Measurements from ENCODE around the gene THNSL1. TPM values are rescaled to one million over a fixed set of nuclear protein-coding genes. Genes with fewer than 3 reads are reported as not detected.
"Not testable (repeated sequence)": the region's sequence is repeated elsewhere in the genome, so short reads cannot be mapped to it uniquely, and the experiment has no call there.

The THNSL1 gene
- total RNA-seq, 1 experiment from 2014 or later: 5.5 TPM

DNA sequence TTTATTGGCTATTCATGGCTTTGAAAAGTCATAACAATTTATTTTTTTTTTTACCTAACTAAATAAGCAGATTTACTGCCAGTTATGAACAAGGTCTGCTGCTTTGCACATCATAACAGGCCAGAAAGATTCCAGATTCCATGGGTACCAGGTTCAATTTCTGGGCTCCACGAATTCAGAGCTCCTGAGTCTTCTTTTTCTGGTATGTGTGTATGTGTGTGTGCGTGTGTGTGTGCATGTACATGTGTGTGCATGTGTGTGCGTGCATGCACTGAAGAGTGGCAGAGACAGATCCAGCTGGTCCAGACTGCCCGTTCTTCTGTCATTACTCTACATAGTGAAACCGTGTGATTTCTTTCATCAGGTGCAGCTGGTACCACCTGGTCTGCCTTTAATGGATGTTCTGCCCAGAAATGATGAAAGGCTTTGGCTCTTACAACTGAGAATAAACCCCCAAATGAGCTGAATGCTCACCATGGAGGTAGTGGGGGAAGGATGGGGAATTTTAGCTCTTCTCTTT lies 49.4 kb upstream of the THNSL1 start:
- ChIA-PET POLR2A (no interaction called here), CTCF (no interaction called here)
- TF ChIP-seq, protein P1, sequence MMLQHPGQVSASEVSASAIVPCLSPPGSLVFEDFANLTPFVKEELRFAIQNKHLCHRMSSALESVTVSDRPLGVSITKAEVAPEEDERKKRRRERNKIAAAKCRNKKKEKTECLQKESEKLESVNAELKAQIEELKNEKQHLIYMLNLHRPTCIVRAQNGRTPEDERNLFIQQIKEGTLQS (CRISPR knock-in tag; conservative IDR thresholded peaks at IDR 0.05): no peak
- TF ChIP-seq ZBTB21 (CRISPR knock-in tag; IDR thresholded peaks at IDR 0.05; ENCODE audit: borderline replicate concordance) (no peak), EMX1 (CRISPR knock-in tag; IDR thresholded peaks at IDR 0.05) (no peak), IRF2 (CRISPR knock-in tag; IDR thresholded peaks at IDR 0.05; ENCODE audit: borderline replicate concordance, low read depth) (no peak)
- no peak for ATAC-seq
- no peaks in the 10 kb centered on the region for H3K9me3 Mint-ChIP-seq
- no peak overlapping the region for H3K27ac Mint-ChIP-seq
- H3K4me1 Mint-ChIP-seq: no peaks in the 10 kb centered on the region
- no peaks in the 10 kb centered on the region for H3K27me3 Mint-ChIP-seq (ENCODE audit: low read depth)
- no peak for DNase-seq (ENCODE audit: low spot score)
- no peak overlapping the region for H3K4me3 Mint-ChIP-seq
- no peaks in the 10 kb centered on the region for H3K36me3 Mint-ChIP-seq

DNA sequence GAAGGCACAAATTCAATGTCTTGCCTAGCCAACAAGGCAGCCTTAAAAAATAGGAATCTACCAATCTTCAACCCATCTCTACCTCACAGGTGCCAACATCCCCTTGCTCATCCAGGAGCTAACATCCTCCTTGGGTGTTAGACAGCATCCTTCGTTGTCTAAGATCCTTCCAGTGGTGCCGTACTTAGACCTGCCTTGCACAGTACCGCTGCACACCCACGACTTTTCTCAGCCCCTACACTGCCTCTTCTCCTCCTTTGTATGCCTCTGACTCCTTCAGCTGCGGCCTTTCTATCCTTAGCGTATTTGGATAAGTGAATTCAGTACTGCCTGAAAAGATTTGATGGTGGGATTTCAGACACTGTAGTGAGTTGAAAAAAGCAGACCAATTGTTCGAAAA lies 48.1 kb upstream of the THNSL1 start:
- H3K4me1 Mint-ChIP-seq: no peaks in the 10 kb centered on the region
- TF ChIP-seq ZNF532 (CRISPR knock-in tag; IDR thresholded peaks at IDR 0.05; ENCODE audit: borderline replicate concordance) (no peak), RORB (CRISPR knock-in tag; IDR thresholded peaks at IDR 0.05) (no peak), ELF4 (CRISPR knock-in tag; IDR thresholded peaks at IDR 0.05; ENCODE audit: low read depth) (no peak), HMGA2 (CRISPR knock-in tag; IDR thresholded peaks at IDR 0.05) (no peak), JAZF1 (CRISPR knock-in tag; IDR thresholded peaks at IDR 0.05) (no peak), ZNF219 (CRISPR knock-in tag; IDR thresholded peaks at IDR 0.05; ENCODE audit: borderline replicate concordance) (no peak), SP1 (CRISPR knock-in tag; conservative IDR thresholded peaks at IDR 0.05) (no peak), E2F1 (CRISPR knock-in tag; IDR thresholded peaks at IDR 0.05) (no peak), ZNF671 (CRISPR knock-in tag; IDR thresholded peaks at IDR 0.05) (no peak), MYBL2 (CRISPR knock-in tag; IDR thresholded peaks at IDR 0.05) (no peak), ZNF263 (CRISPR knock-in tag; IDR thresholded peaks at IDR 0.05; ENCODE audit: low read depth) (no peak), NFYB (CRISPR knock-in tag; conservative IDR thresholded peaks at IDR 0.05; ENCODE audit: low read depth) (no peak), ZNF138 (CRISPR knock-in tag; conservative IDR thresholded peaks at IDR 0.05) (no peak), HMGXB4 (CRISPR knock-in tag; IDR thresholded peaks at IDR 0.05) (no peak), IRF1 (CRISPR knock-in tag; IDR thresholded peaks at IDR 0.05) (no peak), GRHL2 (CRISPR knock-in tag; IDR thresholded peaks at IDR 0.05; ENCODE audit: insufficient replicate concordance, severe bottlenecking) (no peak), ESRRA (CRISPR knock-in tag; IDR thresholded peaks at IDR 0.05; ENCODE audit: borderline replicate concordance) (no peak)
- TF ChIP-seq, protein P2, sequence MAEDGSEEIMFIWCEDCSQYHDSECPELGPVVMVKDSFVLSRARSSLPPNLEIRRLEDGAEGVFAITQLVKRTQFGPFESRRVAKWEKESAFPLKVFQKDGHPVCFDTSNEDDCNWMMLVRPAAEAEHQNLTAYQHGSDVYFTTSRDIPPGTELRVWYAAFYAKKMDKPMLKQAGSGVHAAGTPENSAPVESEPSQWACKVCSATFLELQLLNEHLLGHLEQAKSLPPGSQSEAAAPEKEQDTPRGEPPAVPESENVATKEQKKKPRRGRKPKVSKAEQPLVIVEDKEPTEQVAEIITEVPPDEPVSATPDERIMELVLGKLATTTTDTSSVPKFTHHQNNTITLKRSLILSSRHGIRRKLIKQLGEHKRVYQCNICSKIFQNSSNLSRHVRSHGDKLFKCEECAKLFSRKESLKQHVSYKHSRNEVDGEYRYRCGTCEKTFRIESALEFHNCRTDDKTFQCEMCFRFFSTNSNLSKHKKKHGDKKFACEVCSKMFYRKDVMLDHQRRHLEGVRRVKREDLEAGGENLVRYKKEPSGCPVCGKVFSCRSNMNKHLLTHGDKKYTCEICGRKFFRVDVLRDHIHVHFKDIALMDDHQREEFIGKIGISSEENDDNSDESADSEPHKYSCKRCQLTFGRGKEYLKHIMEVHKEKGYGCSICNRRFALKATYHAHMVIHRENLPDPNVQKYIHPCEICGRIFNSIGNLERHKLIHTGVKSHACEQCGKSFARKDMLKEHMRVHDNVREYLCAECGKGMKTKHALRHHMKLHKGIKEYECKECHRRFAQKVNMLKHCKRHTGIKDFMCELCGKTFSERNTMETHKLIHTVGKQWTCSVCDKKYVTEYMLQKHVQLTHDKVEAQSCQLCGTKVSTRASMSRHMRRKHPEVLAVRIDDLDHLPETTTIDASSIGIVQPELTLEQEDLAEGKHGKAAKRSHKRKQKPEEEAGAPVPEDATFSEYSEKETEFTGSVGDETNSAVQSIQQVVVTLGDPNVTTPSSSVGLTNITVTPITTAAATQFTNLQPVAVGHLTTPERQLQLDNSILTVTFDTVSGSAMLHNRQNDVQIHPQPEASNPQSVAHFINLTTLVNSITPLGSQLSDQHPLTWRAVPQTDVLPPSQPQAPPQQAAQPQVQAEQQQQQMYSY (CRISPR knock-in tag; IDR thresholded peaks at IDR 0.05): no peak
- ChIA-PET POLR2A (no interaction called here), CTCF (interaction anchor here (0.6 kb wide), 1 partner anchor 47 kb away, joined by 3 read pairs; no protein-coding TSS in a partner anchor)
- ATAC-seq: no peak
- no peaks in the 10 kb centered on the region for H3K36me3 Mint-ChIP-seq
- no peak overlapping the region for H3K4me3 Mint-ChIP-seq
- no peak for DNase-seq (ENCODE audit: low spot score)
- H3K27ac Mint-ChIP-seq: no peak overlapping the region
- H3K27me3 Mint-ChIP-seq (ENCODE audit: low read depth): no peaks in the 10 kb centered on the region
- H3K9me3 Mint-ChIP-seq: no peaks in the 10 kb centered on the region

DNA sequence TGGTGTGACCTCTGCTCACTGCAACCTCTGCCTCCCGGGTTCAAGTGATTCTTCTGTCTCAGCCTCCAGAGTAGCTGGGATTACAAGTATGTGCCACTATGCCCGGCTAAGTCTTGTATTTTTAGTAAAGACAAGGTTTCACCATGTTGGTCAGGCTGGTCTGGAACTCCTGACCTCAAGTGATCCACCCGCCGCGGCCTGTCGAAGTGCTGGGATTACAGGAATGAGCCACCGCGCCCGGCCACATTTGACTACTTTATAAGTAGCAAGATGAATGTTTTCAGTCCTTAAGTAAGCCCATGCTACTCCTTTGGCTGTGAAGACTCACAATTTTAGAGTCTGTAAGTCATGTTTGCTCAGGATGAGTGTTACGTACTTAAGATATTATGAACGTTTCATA lies 47.5 kb upstream of the THNSL1 start:
- ATAC-seq; H3K27ac Mint-ChIP-seq; H3K4me1 Mint-ChIP-seq; POLR2A ChIA-PET; H3K9me3 Mint-ChIP-seq; H3K27me3 Mint-ChIP-seq (ENCODE audit: low read depth); DNase-seq (ENCODE audit: low spot score); H3K4me3 Mint-ChIP-seq; H3K36me3 Mint-ChIP-seq: not testable (repeated sequence)
- CTCF ChIA-PET: interaction anchor here (1.0 to 1.4 kb wide), 2 partner anchors 16 to 351 kb away, joined by 3 to 4 read pairs; partner anchors contain the start of gene PRTFDC1

Data from WTC11 (cell line).